ENCODE data around the gene DEPDC4.
"Not testable (repeated sequence)": the region's sequence is repeated elsewhere in the genome, so short reads cannot be mapped to it uniquely, and the experiment has no call there.

DEPDC4 gene

GRCh38 chr12:100243137-100243536, 23.7 kb downstream of the DEPDC4 start:
- Histone ChIP-seq H3K27ac (no peak overlapping the region), H3K9me3 (no peaks in the 10 kb centered on the region), H3K4me3 (ENCODE audit: low read depth in 1 of 2, low read length in 1 of 2) (no peak overlapping the region), H3K27me3 (no peaks in the 10 kb centered on the region), H3K4me1 (ENCODE audit: control insufficient read depth in 1 of 2, insufficient read depth in 1 of 2, low read depth in 1 of 2, low read length in 1 of 2) (peaks cover 0 to 5% of the 10 kb centered on the region in 2 experiments), H3K36me3 (no peaks in the 10 kb centered on the region)
- no peak for TF ChIP-seq CTCF (IDR thresholded peaks at IDR 0.05)

- Histone ChIP-seq H3K36me3 (no peaks in the 10 kb centered on the region), H3K27ac (no peak overlapping the region), H3K9me3 (no peaks in the 10 kb centered on the region), H3K27me3 (no peaks in the 10 kb centered on the region), H3K4me3 (ENCODE audit: low read depth in 1 of 2, low read length in 1 of 2) (no peak overlapping the region), H3K4me1 (ENCODE audit: control insufficient read depth in 1 of 2, insufficient read depth in 1 of 2, low read depth in 1 of 2, low read length in 1 of 2) (no peaks in the 10 kb centered on the region)
- no peak for TF ChIP-seq CTCF (IDR thresholded peaks at IDR 0.05)
These were observed 27.3 kb downstream of the DEPDC4 start for GRCh38 chr12:100239589-100239988.

GRCh38 chr12:100238801-100239200, 28.1 kb downstream of the DEPDC4 start:
- Histone ChIP-seq H3K9me3 (no peaks in the 10 kb centered on the region), H3K27me3 (no peaks in the 10 kb centered on the region), H3K4me1 (ENCODE audit: control insufficient read depth in 1 of 2, insufficient read depth in 1 of 2, low read depth in 1 of 2, low read length in 1 of 2) (no peaks in the 10 kb centered on the region), H3K4me3 (ENCODE audit: low read depth in 1 of 2, low read length in 1 of 2) (no peak overlapping the region), H3K27ac (no peak overlapping the region), H3K36me3 (no peaks in the 10 kb centered on the region)
- no peak for TF ChIP-seq CTCF (IDR thresholded peaks at IDR 0.05)

GRCh38 chr12:100234591-100235304, 32.1 kb downstream of the DEPDC4 start:
- Histone ChIP-seq H3K4me3 (ENCODE audit: low read depth in 1 of 2, low read length in 1 of 2) (no peak overlapping the region), H3K27me3 (no peaks in the 10 kb centered on the region), H3K4me1 (ENCODE audit: control insufficient read depth in 1 of 2, insufficient read depth in 1 of 2, low read depth in 1 of 2, low read length in 1 of 2) (peaks cover 2 to 4% of the 10 kb centered on the region in 2 experiments), H3K27ac (no peak overlapping the region), H3K36me3 (no peaks in the 10 kb centered on the region), H3K9me3 (no peaks in the 10 kb centered on the region)
- TF ChIP-seq CTCF (IDR thresholded peaks at IDR 0.05) = no peak

- Histone ChIP-seq H3K4me3 (ENCODE audit: low read depth in 1 of 2, low read length in 1 of 2) (no peak overlapping the region), H3K9me3 (no peaks in the 10 kb centered on the region), H3K27me3 (no peaks in the 10 kb centered on the region), H3K36me3 (no peaks in the 10 kb centered on the region), H3K4me1 (ENCODE audit: control insufficient read depth in 1 of 2, insufficient read depth in 1 of 2, low read depth in 1 of 2, low read length in 1 of 2) (peaks cover 3 to 8% of the 10 kb centered on the region in 2 experiments), H3K27ac (no peak overlapping the region)
- no peak for TF ChIP-seq CTCF (IDR thresholded peaks at IDR 0.05)
These were observed 32.7 kb downstream of the DEPDC4 start for GRCh38 chr12:100234166-100234565.

- not testable (repeated sequence) for H3K27me3 ChIP-seq; H3K4me1 ChIP-seq (ENCODE audit: control insufficient read depth in 1 of 2, insufficient read depth in 1 of 2, low read depth in 1 of 2, low read length in 1 of 2); H3K9me3 ChIP-seq; H3K4me3 ChIP-seq (ENCODE audit: low read depth in 1 of 2, low read length in 1 of 2); H3K36me3 ChIP-seq; H3K27ac ChIP-seq
These were observed 35.0 kb downstream of the DEPDC4 start for GRCh38 chr12:100231873-100232272.
